H1 (cell line): Measurements from ENCODE around the gene SLC17A3. TPM values are rescaled to one million over a fixed set of nuclear protein-coding genes. Genes with fewer than 3 reads are reported as not detected.

Experiments used
- ATF3 ChIP-seq: IDR thresholded peaks from 2 replicates; pipeline ENCODE4 v1.6.1; 2011; ENCODE audit warnings: low read depth, mild to moderate bottlenecking, low read length; ENCODE audit not compliant: insufficient read depth
- BCL11A ChIP-seq, 2 experiments: IDR thresholded peaks; one replicate each; pipeline ENCODE4 v1.6.1; 2011; ENCODE audit warnings: low read depth in 2 of 2, low read length in 2 of 2, mild to moderate bottlenecking in 2 of 2
- BRCA1 ChIP-seq: IDR thresholded peaks from 2 replicates; pipeline ENCODE4 v1.6.1; 2012; ENCODE audit warnings: low read depth, low read length, improper control_type of control experiment
- CHD7 ChIP-seq: fragments of 300-600 bp; sonication (generic); IDR thresholded peaks from 2 replicates; pipeline ENCODE4 v1.7.1; 2012; ENCODE audit warnings: low read length, moderate library complexity, mild to moderate bottlenecking, inconsistent platforms; ENCODE audit not compliant: insufficient replicate concordance
- CREB1 ChIP-seq: IDR thresholded peaks from 2 replicates; pipeline ENCODE4 v1.6.1; 2012; ENCODE audit warnings: inconsistent platforms
- E2F6 ChIP-seq: IDR thresholded peaks from 2 replicates; pipeline ENCODE4 v1.6.1; 2012; ENCODE audit warnings: inconsistent platforms
- RBBP5 ChIP-seq: IDR thresholded peaks from 2 replicates; pipeline ENCODE4 v1.7.1; 2012; ENCODE audit warnings: low read depth, mild to moderate bottlenecking, inconsistent platforms, low read length, moderate library complexity, borderline replicate concordance
- RFX5 ChIP-seq: IDR thresholded peaks from 2 replicates; pipeline ENCODE4 v1.6.1; 2011; ENCODE audit warnings: low read depth, low read length, improper control_type of control experiment, borderline replicate concordance
- RNF2 ChIP-seq: fragments of 200-900, 300-1000 bp; sonication (generic); IDR thresholded peaks from 2 replicates; pipeline ENCODE4 v1.7.1; 2016; ENCODE audit warnings: borderline replicate concordance, low read depth, mild to moderate bottlenecking, antibody characterized with exemption, low read length; ENCODE audit not compliant: poor library complexity, severe bottlenecking; ENCODE audit errors: missing control alignments
- SIRT6 ChIP-seq: IDR thresholded peaks from one replicate; pipeline ENCODE4 v1.7.1; 2012; ENCODE audit warnings: low read length, inconsistent platforms
- TEAD4 ChIP-seq: IDR thresholded peaks from 2 replicates; pipeline ENCODE4 v1.6.1; 2012; ENCODE audit warnings: low read depth, low read length, inconsistent platforms, mixed read lengths
- polyA plus RNA-seq, 7 experiments: library from polyadenylated mRNA; depleted of rRNA in 3 of 7; stranded (reverse) in 5 of 7; unstranded in 2 of 7; fragments of >200 nt in 5 of 7; fragments of 200-250 nt in 2 of 7; gene quantifications; 1 replicate in 5 of 7; 2 replicates in 1 of 7; 4 replicates in 1 of 7; pipeline versions ENCODE4 v1.2.1 to v1.2.3, GENCODE V29; 2011 to 2013; ENCODE audit warnings: missing spikeins in 2 of 7, mixed read lengths in 2 of 7
- total RNA-seq: library from RNA; stranded (reverse); fragmentation: NEBNext Ultra II Directional; extraction: Animal tissue kit (Norgen Biotek cat#: 25700); gene quantifications from 2 replicates; pipeline ENCODE4 v1.2.1, GENCODE V29; 2021

The SLC17A3 gene
- total and polyA plus RNA-seq, 2 of the 8 experiments (the other 6 are each of a cell fraction or from before 2014, with no cell fraction given), result not detected

GRCh38 chr6:25916330-25916729 lies 42.3 kb upstream of the SLC17A3 start (continued):
- TF ChIP-seq CHD7 (no peak), RNF2 (no peak), SIRT6 (no peak), BRCA1 (no peak), ATF3 (no peak), CREB1 (no peak), RFX5 (no peak), E2F6 (no peak), BCL11A (IDR thresholded peaks at IDR 0.05; ENCODE audit: low read depth in 2 of 2, low read length in 2 of 2) (no peak), RBBP5 (no peak), TEAD4 (no peak)
